ENCODE results near the gene ING3.
"Not testable (repeated sequence)": the region's sequence is repeated elsewhere in the genome, so short reads cannot be mapped to it uniquely, and the experiment has no call there.

ING3 gene

GRCh38 chr7:121003986-121004685 lies 53.6 kb downstream of the ING3 start:
- no peak for DNase-seq

GRCh38 chr7:121005058-121005457 lies 54.5 kb downstream of the ING3 start:
- DNase-seq: not testable (repeated sequence)

GRCh38 chr7:121005996-121006584 lies 55.5 kb downstream of the ING3 start:
- DNase-seq: no peak

- no peak for DNase-seq
Measured at GRCh38 chr7:121006711-121007315, 56.2 kb downstream of the ING3 start.

- DNase-seq: no peak
Measured at GRCh38 chr7:121008816-121009215, 58.2 kb downstream of the ING3 start.

GRCh38 chr7:121011401-121011800 lies 60.8 kb downstream of the ING3 start:
- DNase-seq: no peak

- no peak for DNase-seq
Measured at GRCh38 chr7:121012170-121012874, 61.7 kb downstream of the ING3 start.

GRCh38 chr7:121012919-121013318 lies 62.3 kb downstream of the ING3 start:
- no peak for DNase-seq

GRCh38 chr7:121015560-121015959 lies 65.0 kb downstream of the ING3 start:
- DNase-seq: no peak

- DNase-seq: no peak
Measured at GRCh38 chr7:121016966-121017365, 66.4 kb downstream of the ING3 start.

- DNase-seq: no peak
Measured at GRCh38 chr7:121017586-121017985, 67.0 kb downstream of the ING3 start.

- no peak for DNase-seq
Measured at GRCh38 chr7:121019018-121019417, 68.4 kb downstream of the ING3 start.

GRCh38 chr7:121020249-121020988 lies 69.8 kb downstream of the ING3 start:
- DNase-seq: no peak

GRCh38 chr7:121020989-121021969 lies 70.7 kb downstream of the ING3 start:
- no peak for DNase-seq

- DNase-seq: no peak
Measured at GRCh38 chr7:121023194-121023593, 72.6 kb downstream of the ING3 start.

GRCh38 chr7:121023683-121024511 lies 73.3 kb downstream of the ING3 start:
- DNase-seq: no peak

- no peak for DNase-seq
Measured at GRCh38 chr7:121024611-121025010, 74.0 kb downstream of the ING3 start.

GRCh38 chr7:121026159-121026558 lies 75.6 kb downstream of the ING3 start:
- DNase-seq: no peak

GRCh38 chr7:121026577-121027111 lies 76.1 kb downstream of the ING3 start:
- DNase-seq: no peak

Measured in activated CD4-positive, alpha-beta T cell treated with anti-CD3 and anti-CD28 coated beads for 48 hours (primary cell).